GM18520 (cell line): ENCODE results near the gene ADCY3.

Source experiments
- ATAC-seq: cut with Tn5 transposase; IDR thresholded peaks from one replicate; pipeline ENCODE4 v1.9.1; 2021; ENCODE audit not compliant: unreplicated experiment

Gene ADCY3

GRCh38 chr2:24832931-24833701 is 86.9 kb downstream of the ADCY3 start:
- ATAC-seq, result no peak

GRCh38 chr2:24832521-24832920 is 87.5 kb downstream of the ADCY3 start:
- no peak for ATAC-seq

DNA sequence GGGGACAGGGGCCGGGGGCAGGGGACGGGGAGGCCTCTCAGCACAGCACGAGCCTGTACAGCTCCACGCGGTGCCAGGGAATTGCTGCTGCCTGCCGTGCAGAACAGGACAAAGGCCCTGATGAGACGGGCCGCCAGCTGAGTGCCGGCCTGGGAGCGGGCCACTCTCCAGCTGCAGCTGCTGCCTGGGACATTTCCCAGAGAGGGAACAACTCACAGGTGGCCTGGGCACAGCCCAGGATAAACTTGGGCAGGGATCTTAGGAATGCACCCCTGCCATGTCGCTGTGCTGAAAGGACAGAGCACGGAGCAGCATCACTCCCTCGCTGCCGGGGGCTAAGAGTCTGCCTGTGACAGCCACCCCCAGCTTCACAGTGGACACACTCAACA is 88.0 kb downstream of the ADCY3 start:
- ATAC-seq, result no peak

DNA sequence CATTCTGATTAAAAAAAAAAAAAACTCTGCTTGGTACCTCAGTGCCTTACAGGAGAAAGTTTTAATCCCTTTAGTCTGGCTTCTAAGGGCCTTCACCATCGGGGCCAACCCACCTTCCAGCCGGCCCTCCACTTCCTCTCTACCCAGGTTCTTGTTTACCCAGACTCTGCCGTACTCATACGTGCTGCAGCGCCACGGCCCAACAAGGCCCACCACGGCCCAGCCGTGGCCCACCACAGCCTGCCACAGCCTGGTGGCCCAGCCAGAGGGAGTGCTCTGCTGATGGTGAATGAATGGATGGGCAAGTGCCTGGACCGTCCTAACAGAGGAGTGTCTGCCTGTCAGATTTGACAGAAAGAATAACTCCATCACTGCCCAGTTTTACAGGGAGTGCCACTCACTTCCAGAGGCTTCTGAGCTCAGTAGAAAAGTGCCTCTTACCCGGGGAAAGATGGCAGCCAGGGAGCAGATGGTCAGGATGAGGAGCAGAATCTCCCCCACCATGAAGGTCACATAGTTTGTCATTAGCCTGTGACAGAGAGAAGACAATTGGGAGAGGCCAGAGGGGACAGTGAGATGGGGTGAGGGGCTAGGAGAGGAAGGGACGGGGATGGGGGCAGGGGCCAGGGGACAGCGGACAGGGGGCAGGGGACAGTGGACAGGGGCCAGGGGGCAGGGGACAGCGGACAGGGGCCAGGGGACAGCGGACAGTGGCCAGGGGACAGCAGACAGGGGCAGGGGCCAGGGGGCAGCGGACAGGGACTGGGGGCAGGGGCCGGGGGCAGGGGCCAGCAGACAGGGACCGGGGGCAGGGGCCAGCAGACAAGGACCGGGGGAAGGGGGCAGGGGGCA is 88.6 kb downstream of the ADCY3 start:
- ATAC-seq, result no peak

DNA sequence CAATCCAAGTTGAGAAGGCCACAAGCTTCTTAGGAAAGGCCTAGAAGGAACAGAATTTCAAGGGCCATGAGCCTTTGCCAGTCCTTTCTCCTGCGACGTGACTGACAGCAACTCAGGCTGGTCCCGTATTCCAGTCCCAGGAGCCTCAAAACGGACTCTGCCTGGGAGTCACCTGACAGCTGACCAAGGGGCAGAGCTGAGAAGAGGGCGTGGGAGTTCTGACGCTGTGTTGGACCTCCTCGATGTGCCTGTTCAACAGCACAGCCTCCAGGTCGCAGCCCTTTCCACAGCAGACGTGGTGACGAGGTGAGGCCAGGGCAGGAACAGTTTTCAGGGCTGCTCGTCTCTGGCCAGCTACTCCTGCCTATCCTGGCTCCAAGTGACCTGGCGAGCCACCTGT is 89.3 kb downstream of the ADCY3 start:
- ATAC-seq, result no peak

GRCh38 chr2:24830351-24830750 is 89.7 kb downstream of the ADCY3 start:
- no peak for ATAC-seq

DNA sequence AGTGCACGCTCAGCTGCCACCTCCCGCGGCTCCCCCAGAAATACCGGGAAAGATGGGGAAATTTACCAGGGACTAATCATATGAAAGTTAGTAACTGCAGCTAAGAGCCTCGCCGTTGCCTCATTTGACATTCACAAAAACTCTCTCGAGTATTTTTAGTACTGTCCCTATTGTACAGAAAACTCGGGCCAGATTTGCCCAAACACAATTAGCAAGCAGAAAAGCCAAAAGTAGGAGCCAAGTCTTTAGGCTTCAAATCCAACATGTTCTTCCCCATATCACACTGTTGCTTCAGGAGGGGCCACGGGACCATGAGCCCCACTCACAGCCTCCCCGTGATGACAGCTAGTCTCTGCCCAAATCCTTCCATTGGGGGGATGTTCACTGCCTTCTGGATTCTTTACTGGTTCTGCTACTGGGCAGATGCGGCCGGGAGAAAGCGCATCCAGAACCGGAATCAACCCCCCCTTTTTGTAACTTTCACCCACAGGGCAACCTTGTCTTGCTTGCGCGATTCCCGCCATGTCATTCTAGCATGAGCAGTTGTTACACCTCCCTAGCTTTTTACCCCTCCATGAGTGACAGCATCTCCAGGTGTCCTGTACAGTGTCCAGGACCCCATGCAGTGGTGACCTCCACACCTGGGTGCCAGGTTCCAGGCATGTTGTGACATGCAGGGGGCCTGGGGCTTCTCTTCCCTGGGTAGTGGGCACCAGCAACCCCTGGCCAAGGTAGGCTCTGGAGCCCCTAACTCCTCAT is 91.6 kb downstream of the ADCY3 start:
- ATAC-seq, result no peak

GRCh38 chr2:24827321-24828237 is 92.5 kb downstream of the ADCY3 start:
- ATAC-seq, result peak; percentile 52

GRCh38 chr2:24826773-24827145 is 93.3 kb downstream of the ADCY3 start:
- no peak for ATAC-seq

GRCh38 chr2:24825883-24826772 is 93.9 kb downstream of the ADCY3 start:
- ATAC-seq, result no peak

DNA sequence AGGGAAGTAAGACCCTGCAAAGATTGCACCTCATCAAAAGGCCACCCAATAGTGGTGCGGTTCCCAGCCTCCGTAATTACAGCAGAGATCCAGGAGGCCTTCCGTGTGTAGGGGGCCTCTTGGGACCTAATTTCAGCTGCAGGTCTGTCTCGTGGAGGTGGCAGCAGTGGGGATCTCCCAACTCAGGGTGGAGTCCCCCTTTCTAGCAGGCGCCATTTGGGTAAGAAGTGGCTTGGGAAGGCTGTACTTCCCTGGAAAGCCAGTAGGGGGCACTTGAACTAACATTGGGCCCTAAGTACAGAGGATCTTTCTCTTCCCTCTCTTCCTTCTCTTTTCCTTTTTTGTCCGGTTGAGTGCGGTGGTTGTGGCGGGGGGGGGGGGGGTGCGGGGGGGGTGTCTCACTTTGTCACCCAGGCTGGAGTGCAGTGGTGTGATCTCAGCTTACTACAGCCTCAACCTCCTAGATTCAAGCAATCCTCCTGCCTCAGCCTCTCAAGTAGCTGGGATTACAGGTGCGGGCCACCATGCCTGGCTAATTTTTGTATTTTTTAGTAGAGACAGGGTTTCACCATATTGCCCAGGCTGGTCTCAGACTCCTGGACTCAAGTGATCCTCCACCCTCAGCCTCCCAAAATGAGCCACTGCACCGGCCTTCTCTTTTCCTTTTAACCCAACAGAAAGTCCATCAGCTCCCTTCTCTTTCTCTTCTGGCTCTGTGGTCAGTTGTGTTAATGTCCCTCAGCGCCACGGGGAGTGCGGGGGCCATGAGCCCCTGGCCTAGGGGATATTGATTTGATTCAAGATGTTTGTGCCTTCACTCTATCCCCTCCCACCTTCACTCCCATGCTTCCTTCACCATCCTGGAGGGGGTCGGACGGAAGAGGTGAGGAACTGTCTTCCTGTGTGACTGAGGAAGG is 94.8 kb downstream of the ADCY3 start:
- no peak for ATAC-seq

DNA sequence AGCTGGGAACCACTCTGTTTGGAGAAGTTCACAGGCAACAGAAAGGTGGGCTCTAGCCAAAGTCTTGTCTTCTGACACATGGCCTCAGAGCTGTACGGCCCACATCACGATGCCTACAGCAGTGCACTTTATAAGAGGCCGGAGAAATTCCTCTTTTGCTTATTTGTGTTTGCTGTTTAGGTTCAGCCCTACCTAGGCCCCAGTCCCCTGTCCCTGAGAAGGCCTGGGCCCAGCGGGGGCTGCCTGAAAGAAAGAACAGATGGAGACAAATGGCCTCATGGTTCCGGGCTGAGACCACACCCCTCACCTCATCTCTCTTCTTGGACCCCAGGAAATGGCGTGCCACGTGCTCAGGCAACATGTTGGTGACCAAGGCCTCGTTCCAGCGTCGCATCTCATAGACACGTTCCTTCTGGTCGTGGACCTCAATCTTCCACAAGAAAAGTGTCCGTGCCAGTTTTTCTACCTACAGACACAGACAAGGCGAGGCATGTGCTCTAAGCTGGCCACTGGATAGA is 95.9 kb downstream of the ADCY3 start:
- no peak for ATAC-seq

DNA sequence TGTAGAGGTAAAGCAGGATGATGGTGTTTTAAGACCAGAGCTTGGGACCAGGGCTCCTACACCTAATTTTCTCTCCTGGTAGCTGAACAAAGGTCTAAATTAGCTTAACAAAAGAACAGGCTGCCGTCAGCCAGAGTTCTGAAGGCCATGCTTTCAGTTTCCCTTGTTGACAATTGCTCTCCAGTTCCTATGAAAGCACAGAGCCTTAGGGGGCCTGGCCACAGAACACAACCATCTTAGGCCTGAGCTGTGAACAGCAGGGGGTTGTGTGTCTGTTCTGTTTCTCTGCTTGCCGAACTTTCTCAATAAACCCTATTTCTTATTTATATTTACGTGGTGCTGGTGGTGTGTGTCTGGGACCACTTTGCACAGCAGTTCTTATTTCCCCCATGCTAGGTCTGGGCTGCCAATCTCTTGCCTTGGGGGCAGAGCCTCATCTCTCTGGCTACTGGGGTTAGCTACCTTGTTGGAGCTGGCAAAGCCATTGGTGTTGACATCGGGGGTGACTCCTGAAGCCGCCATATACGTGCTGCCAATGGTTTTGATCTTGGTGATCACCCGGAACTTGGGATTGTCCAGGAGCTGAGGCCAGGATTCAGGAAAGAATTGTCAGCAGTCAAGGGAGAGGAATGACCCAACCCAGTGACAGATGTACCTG is 97.9 kb downstream of the ADCY3 start:
- no peak for ATAC-seq

DNA sequence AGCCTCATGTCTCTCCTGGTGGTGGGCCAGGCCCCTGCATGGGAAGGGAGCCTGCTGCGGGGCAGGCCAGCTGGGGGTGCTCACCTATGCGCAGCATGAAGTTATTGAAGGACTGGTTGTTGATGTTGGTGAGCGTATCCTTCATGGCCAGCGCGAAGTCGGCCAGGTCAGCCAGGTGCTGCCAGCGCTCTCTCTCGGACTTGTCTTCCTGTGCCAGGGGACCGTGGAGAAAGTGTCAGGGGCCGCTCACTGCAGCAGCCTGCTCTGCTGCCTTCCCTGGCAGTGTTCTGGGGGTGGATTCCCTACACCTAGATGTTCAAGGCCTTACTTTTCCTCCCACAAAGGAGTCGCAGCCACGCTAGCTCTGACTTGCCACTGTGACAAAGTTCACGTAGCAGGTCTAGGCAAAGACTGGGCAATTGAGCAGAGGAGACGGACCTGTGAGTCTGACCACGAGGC is 98.6 kb downstream of the ADCY3 start:
- no peak for ATAC-seq

- ATAC-seq, result no peak
Measured at GRCh38 chr2:24820598-24821432, 99.2 kb downstream of the ADCY3 start.

DNA sequence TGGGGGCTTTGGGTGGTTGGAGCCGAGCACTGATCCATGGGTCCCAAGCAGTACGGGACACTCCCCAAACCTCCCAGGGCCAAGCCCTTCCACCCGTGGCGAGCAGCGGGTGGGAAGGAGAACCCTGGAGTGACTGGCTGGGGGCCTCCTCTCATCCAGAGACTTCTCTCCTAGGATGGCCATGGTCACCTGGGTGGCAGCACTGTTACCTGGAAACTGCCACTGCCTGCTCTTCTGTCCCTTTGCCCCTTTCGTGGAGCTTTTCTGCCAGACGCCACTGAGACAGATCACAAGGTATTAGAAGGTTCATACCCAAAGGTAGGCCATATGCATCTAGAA is 99.9 kb downstream of the ADCY3 start:
- no peak for ATAC-seq
